Measurements from ENCODE around the gene FLOT2. TPM values are rescaled to one million over a fixed set of nuclear protein-coding genes. Genes with fewer than 3 reads are reported as not detected.
A peak's percentile ranks its signal among the peaks of the same experiment; 100 is the strongest.
"Not testable (repeated sequence)": the region's sequence is repeated elsewhere in the genome, so short reads cannot be mapped to it uniquely, and the experiment has no call there.

FLOT2 gene
- total RNA-seq, 1 donor from 2014 or later, result 72.4 TPM

DNA sequence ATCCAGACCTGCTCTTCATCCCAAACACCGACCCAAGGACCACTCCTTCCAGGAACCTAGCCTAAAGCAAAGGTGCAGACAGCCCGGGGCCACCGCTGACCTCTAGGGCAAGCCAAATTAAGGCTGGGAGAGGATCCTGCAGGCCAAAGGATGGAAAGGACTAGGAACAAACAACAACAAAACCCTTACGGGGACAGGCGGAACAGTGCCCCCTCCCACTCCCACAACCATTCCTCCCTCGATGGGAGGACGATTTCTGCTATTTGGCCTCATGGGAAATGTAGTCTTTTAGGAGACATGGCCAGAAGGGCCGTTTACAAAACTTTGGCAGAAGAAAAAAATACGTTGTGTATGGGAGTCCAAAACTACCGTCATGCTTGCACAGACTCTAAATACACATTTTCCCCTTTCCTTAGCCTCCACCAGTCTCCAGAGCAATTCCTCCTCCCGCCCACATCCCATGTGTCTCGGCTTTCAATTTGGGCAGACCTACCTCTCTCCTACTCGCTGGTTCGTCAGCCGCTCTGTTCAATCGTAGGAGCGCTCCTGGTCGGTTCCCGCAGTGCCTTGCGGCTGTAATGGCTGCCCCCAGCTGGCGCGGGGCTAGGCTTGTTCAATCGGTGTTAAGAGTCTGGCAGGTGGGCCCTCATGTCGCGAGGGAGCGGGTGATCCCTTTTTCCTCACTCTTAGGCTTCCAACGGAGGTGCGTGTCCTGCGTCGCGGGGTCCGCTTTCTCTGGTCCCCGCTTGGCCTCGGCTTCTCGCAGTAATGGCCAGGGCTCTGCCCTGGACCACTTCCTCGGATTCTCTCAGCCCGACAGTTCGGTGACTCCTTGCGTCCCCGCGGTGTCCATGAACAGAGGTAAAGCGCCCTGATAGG, 42.8 kb downstream of the FLOT2 start, which contains the start of gene ERAL1:
TSS of gene ERAL1 (plus strand) at position 560 of the 879 bp plus-strand sequence. CDS start at position 579, 19 bp downstream.
- Histone ChIP-seq H3K36me3 (peaks cover 25 to 31% of the 10 kb centered on the region in 2 donors), H3K9me3 (no peaks in the 10 kb centered on the region), H3K4me1 (peaks cover 6% of the 10 kb centered on the region in 2 donors), H3K27ac (peak within 1 kb of the TSS; percentile 78 to 79), H3K27me3 (no peaks in the 10 kb centered on the region), H3K4me3 (peak within 1 kb of the TSS; percentile 77 to 85)
- intact Hi-C loops (cut with DNase I), result loop anchor here (1.0 to 2.0 kb wide), 3 partner anchors 42 to 91 kb away; partner anchors contain the start of gene FLOT2
- peak; percentile 41 to 89 for DNase-seq (ENCODE audit: low spot score in 2 of 2)
- TF ChIP-seq, protein P1, sequence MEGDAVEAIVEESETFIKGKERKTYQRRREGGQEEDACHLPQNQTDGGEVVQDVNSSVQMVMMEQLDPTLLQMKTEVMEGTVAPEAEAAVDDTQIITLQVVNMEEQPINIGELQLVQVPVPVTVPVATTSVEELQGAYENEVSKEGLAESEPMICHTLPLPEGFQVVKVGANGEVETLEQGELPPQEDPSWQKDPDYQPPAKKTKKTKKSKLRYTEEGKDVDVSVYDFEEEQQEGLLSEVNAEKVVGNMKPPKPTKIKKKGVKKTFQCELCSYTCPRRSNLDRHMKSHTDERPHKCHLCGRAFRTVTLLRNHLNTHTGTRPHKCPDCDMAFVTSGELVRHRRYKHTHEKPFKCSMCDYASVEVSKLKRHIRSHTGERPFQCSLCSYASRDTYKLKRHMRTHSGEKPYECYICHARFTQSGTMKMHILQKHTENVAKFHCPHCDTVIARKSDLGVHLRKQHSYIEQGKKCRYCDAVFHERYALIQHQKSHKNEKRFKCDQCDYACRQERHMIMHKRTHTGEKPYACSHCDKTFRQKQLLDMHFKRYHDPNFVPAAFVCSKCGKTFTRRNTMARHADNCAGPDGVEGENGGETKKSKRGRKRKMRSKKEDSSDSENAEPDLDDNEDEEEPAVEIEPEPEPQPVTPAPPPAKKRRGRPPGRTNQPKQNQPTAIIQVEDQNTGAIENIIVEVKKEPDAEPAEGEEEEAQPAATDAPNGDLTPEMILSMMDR (IDR thresholded peaks at IDR 0.05), result peak in 1 of 3 experiments; percentile 8

DNA sequence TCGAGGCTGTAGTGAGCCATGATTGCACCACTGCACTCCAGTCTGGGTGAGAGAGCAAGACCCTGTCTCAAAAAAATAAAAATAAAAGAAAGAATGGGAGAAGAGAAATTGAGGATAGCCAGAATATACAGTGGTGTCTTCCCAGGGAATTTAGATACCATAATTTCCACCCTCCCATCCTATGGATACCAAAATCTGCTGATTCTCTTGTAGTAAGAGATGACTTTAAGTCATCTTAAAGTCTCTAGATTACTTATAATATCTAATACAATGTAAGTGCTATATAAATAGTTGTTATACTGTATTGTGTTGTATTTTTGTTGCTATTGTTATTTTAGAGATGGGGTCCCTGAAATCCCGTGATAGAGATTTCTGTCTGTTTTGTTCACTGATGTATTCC, 44.2 kb downstream of the FLOT2 start:
- TF ChIP-seq, protein P1 (IDR thresholded peaks at IDR 0.05), result no peak
- intact Hi-C loops (cut with DNase I), result no loop called here
- no peaks in the 10 kb centered on the region for H3K27me3 ChIP-seq
- H3K9me3 ChIP-seq, result no peaks in the 10 kb centered on the region
- no peak for DNase-seq (ENCODE audit: low spot score in 2 of 2)
- H3K4me1 ChIP-seq, result peaks cover 6% of the 10 kb centered on the region in 2 donors
- no peak overlapping the region for H3K4me3 ChIP-seq
- H3K36me3 ChIP-seq, result peaks cover 11 to 17% of the 10 kb centered on the region in 2 donors
- no peak overlapping the region for H3K27ac ChIP-seq

DNA sequence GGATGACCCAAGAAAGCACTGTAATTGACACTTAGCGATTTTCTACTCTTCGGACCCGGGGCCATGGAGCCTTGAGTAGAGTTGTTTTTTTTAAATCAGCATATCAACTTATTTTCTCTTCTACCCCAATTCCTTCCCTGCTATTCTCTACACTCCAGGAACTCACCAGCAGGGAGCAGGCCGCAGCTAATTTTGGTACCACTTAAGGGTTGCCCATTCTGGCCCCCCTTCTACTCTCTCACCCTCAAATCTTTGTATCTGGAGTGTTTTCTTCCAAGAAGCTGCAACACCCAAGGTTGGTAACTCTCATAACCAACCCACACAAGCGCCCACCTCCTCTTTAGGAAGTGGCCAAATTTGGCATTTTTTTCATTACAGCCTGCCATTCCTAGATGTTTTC, 48.3 kb downstream of the FLOT2 start:
- TF ChIP-seq, protein P1 (IDR thresholded peaks at IDR 0.05), result no peak
- intact Hi-C loops (cut with DNase I), result no loop called here

DNA sequence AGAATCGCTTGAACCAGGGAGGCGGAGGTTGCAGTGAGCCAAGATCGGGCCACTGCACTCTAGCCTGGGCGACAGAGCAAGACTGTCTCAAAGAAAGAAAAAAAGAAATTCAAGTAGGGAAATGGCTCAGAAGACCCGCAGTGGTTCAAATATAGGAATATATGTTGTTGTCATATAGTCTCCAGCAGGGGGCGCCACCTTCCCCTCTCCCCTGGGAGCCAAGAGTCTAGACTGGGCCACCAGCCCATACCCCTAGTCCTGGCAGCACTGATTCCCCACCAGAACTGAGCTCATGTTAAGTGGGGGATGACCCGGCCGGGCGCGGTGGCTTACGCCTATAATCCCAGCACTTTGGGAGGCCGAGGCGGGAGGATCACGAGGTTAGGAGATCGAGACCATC, 48.9 kb downstream of the FLOT2 start:
- DNase-seq (ENCODE audit: low spot score in 2 of 2); intact Hi-C loops (cut with DNase I): not testable (repeated sequence)

More for the DNA sequence above, 48.3 kb downstream of the FLOT2 start:
- Histone ChIP-seq H3K4me1 (no peaks in the 10 kb centered on the region), H3K4me3 (no peak overlapping the region), H3K36me3 (no peaks in the 10 kb centered on the region), H3K9me3 (no peaks in the 10 kb centered on the region), H3K27me3 (no peaks in the 10 kb centered on the region), H3K27ac (no peak overlapping the region)
- DNase-seq (ENCODE audit: low spot score in 2 of 2), result no peak

DNA sequence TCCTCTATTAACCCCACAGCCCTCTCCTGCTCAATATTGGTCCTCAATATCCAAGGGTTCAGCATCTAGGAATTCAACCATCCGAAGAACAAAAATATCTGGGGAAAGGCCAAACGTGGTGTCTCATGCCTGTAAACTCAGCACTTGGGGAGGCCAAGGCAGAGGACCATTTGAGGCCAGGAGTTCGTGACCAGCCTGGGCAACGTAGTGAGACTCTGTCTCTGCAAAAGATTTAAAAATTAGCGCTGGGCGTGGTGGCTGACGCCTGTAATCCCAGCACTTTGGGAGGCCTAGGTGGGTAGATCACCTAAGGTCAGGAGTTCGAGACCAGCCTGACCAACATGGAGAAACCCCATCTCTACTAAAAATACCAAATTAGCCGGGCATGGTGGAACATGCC, 50.8 kb downstream of the FLOT2 start:
- H3K27ac ChIP-seq; H3K9me3 ChIP-seq; H3K4me3 ChIP-seq; H3K27me3 ChIP-seq; DNase-seq (ENCODE audit: low spot score in 2 of 2); H3K4me1 ChIP-seq; intact Hi-C loops (cut with DNase I); H3K36me3 ChIP-seq: not testable (repeated sequence)

More for the DNA sequence above, 48.9 kb downstream of the FLOT2 start:
- not testable (repeated sequence) for H3K4me1 ChIP-seq, H3K4me3 ChIP-seq, H3K27ac ChIP-seq, H3K36me3 ChIP-seq, H3K27me3 ChIP-seq, H3K9me3 ChIP-seq
- TF ChIP-seq, protein P1 (IDR thresholded peaks at IDR 0.05), result peak; percentile 7 to 29 (median 17)

DNA sequence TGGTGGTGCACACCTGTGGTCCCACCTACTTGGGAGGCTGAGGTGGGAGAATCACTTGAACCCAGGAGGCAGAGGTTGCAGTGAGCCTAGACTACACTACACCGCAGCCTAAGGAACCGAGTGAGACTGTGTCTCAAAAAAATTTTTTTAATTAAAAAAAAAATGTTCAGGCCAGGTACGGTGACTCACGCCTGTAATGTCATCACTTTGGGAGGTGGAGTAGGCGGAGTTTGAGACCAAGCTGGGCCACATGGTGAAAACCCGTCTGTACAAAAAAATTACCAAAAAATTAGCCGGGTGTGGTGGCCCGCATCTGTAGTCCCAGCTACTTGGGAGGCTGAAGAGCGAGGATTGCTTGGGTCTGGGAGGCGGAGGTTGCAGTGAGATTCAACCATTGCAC, 51.3 kb downstream of the FLOT2 start:
- H3K4me1 ChIP-seq, result peaks cover 0 to 5% of the 10 kb centered on the region in 2 donors
- H3K4me3 ChIP-seq, result no peak overlapping the region
- intact Hi-C loops (cut with DNase I), result no loop called here
- TF ChIP-seq, protein P1 (IDR thresholded peaks at IDR 0.05), result no peak
- no peak for DNase-seq (ENCODE audit: low spot score in 2 of 2)
- H3K9me3 ChIP-seq, result no peaks in the 10 kb centered on the region
- no peak overlapping the region for H3K27ac ChIP-seq
- H3K36me3 ChIP-seq, result no peaks in the 10 kb centered on the region
- H3K27me3 ChIP-seq, result no peaks in the 10 kb centered on the region

Measured in ascending aorta (tissue), 2 donors.